ENCODE data around the gene CDCA7L.
"Not testable (repeated sequence)": the region's sequence is repeated elsewhere in the genome, so short reads cannot be mapped to it uniquely, and the experiment has no call there.

DNA sequence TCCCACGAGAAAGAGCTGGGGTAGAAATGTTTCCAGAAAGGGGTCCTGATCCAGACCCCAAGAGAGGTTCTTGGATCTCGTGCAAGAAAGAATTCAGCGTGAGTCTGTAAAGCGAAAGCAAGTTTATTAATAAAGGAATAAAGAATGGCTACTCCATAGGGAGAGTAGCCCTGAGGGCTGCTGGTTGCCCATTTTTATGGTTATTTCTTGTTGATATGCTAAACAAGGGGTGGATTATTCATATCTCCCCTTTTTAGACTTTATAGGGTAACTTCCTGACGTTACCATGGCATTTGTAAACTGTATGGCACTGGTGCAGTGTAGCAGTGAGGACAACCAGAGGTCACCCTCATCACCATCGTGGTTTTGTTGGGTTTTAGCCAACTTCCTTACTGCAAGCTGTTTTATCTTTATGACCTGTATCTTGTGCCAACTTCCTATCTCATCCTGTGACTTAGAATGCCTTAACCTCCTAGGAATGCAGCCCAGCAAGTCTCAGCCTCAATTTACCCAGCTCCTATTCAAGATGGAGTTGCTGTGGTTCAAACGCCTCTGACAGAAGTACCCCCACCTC, 80.0 kb downstream of the CDCA7L start:
- TF ChIP-seq, protein P1, sequence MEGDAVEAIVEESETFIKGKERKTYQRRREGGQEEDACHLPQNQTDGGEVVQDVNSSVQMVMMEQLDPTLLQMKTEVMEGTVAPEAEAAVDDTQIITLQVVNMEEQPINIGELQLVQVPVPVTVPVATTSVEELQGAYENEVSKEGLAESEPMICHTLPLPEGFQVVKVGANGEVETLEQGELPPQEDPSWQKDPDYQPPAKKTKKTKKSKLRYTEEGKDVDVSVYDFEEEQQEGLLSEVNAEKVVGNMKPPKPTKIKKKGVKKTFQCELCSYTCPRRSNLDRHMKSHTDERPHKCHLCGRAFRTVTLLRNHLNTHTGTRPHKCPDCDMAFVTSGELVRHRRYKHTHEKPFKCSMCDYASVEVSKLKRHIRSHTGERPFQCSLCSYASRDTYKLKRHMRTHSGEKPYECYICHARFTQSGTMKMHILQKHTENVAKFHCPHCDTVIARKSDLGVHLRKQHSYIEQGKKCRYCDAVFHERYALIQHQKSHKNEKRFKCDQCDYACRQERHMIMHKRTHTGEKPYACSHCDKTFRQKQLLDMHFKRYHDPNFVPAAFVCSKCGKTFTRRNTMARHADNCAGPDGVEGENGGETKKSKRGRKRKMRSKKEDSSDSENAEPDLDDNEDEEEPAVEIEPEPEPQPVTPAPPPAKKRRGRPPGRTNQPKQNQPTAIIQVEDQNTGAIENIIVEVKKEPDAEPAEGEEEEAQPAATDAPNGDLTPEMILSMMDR (IDR thresholded peaks at IDR 0.05) = not testable (repeated sequence)
- TF ChIP-seq POLR2A (IDR thresholded peaks at IDR 0.05) = not testable (repeated sequence)
